ENCODE data around the gene RGS11.
A peak's percentile ranks its signal among the peaks of the same experiment; 100 is the strongest.

Gene RGS11

DNA sequence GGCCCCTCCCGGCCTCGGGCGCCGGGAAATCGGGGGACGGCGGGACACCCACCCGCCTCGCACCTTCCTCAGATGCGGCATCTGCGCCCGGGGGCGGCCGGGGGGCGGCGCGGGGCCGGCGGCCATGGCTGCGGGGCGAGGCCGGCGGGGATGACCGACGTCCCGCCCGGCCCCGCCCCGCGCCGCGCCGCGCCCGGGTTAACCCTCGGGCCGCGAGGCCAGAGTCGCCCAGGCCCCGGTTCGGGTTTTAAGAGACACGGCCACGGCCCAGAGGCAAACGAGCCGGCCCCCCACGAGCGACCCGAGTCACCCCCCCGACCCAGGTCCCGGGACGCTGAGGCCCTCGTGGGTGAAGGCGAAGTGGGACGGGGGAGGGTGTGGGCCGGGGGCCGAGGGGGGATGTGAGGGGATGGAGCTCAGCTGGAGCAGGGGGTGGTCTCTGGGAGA lies at the start of gene RGS11:
Gene RGS11, minus strand, starts transcription at position 159 of the 447 bp plus-strand sequence. Its CDS starts 33 bp downstream, at position 126.
- H3K36me3 ChIP-seq (ENCODE audit: control insufficient read depth, insufficient read depth, low read length, severe bottlenecking): no peaks in the 10 kb centered on the region
- DNase-seq (ENCODE audit: low read depth): peak; percentile 50
- H3K4me3 ChIP-seq (ENCODE audit: low read length): peak within 1 kb of the TSS; percentile 72
- H3K4me1 ChIP-seq (ENCODE audit: control insufficient read depth, insufficient read depth, low read length): no peaks in the 10 kb centered on the region
- H3K27me3 ChIP-seq (replicated peaks; ENCODE audit: control insufficient read depth, insufficient read depth, low read length): peaks cover 5% of the 10 kb centered on the region
- H3K9me3 ChIP-seq (ENCODE audit: control insufficient read depth, low read length): no peaks in the 10 kb centered on the region
- no peak within 1 kb of the TSS for H3K9ac ChIP-seq (ENCODE audit: low read length)

DNA sequence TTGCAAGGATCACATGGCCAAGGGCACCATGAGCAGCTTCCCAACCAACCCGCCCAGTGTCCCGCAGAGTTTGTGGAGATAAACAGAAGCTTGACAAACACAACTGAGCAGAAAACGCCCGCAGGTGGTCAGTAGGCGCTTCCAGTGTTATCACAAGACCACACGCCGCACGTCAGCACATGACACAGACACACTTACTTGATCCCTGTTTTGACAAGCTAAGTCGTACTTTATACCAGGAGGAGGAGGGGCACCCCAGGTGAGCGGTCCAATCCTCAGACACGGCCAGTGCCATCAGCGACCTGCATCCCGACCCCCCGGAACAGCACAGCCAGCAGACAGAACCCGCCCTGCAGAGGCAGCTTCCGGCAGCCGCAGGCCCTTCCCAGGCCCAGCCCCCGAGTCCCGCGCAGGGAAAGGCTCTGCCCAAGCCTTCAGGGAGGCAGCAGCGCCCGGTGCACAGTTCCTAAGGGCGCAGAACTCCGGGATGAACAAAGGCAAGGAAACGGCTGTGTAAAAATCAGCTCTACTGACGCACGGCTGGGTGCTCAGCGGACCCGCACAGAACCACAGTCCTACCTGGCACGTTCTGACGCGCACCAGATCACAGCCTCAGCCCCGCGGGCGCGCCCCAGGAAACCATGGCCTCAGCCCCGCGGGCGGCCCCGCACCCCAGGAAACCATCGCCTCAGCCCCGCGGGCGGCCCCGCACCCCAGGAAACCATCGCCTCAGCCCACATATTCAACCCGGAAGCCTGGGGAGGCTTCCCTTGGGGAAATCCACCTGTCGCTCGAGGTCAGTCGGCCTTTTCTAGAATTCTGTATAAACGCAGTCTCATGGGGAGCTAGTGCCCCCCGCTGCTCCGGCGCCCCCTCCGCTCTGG lies 48.9 kb upstream of the RGS11 start:
- H3K9me3 ChIP-seq (ENCODE audit: control insufficient read depth, low read length): no peaks in the 10 kb centered on the region
- H3K4me1 ChIP-seq (ENCODE audit: control insufficient read depth, insufficient read depth, low read length): peaks cover 6% of the 10 kb centered on the region
- H3K9ac ChIP-seq (ENCODE audit: low read length): no peak overlapping the region
- no peak for DNase-seq (ENCODE audit: low read depth)
- H3K36me3 ChIP-seq (ENCODE audit: control insufficient read depth, insufficient read depth, low read length, severe bottlenecking): no peaks in the 10 kb centered on the region
- no peaks in the 10 kb centered on the region for H3K27me3 ChIP-seq (replicated peaks; ENCODE audit: control insufficient read depth, insufficient read depth, low read length)
- no peak overlapping the region for H3K4me3 ChIP-seq (ENCODE audit: low read length)

- Histone ChIP-seq H3K27me3 (replicated peaks; ENCODE audit: control insufficient read depth, insufficient read depth, low read length) (no peaks in the 10 kb centered on the region), H3K9ac (ENCODE audit: low read length) (no peak overlapping the region), H3K36me3 (ENCODE audit: control insufficient read depth, insufficient read depth, low read length, severe bottlenecking) (no peaks in the 10 kb centered on the region), H3K9me3 (ENCODE audit: control insufficient read depth, low read length) (no peaks in the 10 kb centered on the region), H3K4me1 (ENCODE audit: control insufficient read depth, insufficient read depth, low read length) (peaks cover 6% of the 10 kb centered on the region), H3K4me3 (ENCODE audit: low read length) (no peak overlapping the region)
- DNase-seq (ENCODE audit: low read depth): no peak
These were observed 48.4 kb upstream of the RGS11 start for GRCh38 chr16:324201-324450.

DNA sequence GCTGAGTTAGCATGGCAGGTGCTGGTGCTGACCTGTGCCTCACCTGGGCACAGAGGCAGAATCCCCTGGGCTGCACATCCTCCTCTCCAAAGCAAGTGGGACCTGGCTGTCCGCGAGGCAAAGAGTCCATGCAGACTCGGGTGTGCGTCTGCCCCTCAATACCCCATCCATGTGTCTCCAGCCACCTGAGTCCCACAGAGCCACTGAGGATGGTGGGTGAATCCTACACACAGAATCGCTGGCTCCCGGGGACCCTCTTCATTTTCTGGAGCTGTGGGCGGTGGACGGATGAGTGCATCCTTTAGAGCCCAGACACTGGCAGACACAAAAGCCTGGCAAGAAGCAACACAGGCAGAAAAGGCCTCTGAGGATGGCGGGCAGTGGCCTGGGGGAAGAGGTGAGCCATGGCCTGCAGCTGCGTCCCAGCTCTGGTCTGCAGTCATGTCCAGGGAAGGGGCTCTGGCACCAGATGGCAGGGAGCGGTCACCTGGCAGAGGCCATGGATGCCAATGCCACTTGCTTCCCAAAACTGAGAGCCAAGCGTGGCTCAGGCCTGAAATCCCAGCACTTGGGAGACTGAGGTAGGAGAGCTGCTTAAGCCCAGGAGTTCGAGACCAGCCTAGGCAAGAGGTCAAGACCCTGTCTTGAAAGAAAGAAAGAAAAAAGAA lies 46.9 kb upstream of the RGS11 start:
- Histone ChIP-seq H3K4me3 (ENCODE audit: low read length) (no peak overlapping the region), H3K36me3 (ENCODE audit: control insufficient read depth, insufficient read depth, low read length, severe bottlenecking) (peaks cover 11% of the 10 kb centered on the region), H3K27me3 (replicated peaks; ENCODE audit: control insufficient read depth, insufficient read depth, low read length) (no peaks in the 10 kb centered on the region), H3K4me1 (ENCODE audit: control insufficient read depth, insufficient read depth, low read length) (peaks cover under 1% of the 10 kb centered on the region), H3K9ac (ENCODE audit: low read length) (no peak overlapping the region), H3K9me3 (ENCODE audit: control insufficient read depth, low read length) (no peaks in the 10 kb centered on the region)
- DNase-seq (ENCODE audit: low read depth): no peak

DNA sequence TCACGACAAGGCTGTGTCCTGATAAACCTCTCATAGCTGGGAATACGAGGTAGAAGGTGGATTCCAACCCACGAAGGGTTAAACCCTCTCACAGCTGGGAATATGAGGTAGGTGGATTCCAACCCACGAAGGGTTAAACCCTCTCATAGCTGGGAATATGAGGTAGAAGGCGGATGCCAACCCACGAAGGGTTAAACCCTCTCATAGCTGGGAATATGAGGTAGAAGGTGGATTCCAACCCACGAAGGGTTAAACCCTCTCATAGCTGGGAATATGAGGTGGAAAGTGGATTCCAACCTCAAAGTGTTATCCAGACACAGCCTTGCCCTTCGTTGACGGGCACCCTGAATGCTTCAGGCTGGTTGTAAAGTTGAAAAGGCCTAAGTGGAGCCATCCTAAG lies 45.8 kb upstream of the RGS11 start:
- no peak overlapping the region for H3K4me3 ChIP-seq (ENCODE audit: low read length)
- no peak overlapping the region for H3K9ac ChIP-seq (ENCODE audit: low read length)
- no peak for DNase-seq (ENCODE audit: low read depth)
- H3K36me3 ChIP-seq (ENCODE audit: control insufficient read depth, insufficient read depth, low read length, severe bottlenecking): peaks cover 12% of the 10 kb centered on the region
- H3K27me3 ChIP-seq (replicated peaks; ENCODE audit: control insufficient read depth, insufficient read depth, low read length): no peaks in the 10 kb centered on the region
- no peaks in the 10 kb centered on the region for H3K4me1 ChIP-seq (ENCODE audit: control insufficient read depth, insufficient read depth, low read length)
- H3K9me3 ChIP-seq (ENCODE audit: control insufficient read depth, low read length): no peaks in the 10 kb centered on the region

- Histone ChIP-seq H3K36me3 (ENCODE audit: control insufficient read depth, insufficient read depth, low read length, severe bottlenecking) (peaks cover 12% of the 10 kb centered on the region), H3K4me1 (ENCODE audit: control insufficient read depth, insufficient read depth, low read length) (no peaks in the 10 kb centered on the region), H3K9me3 (ENCODE audit: control insufficient read depth, low read length) (no peaks in the 10 kb centered on the region), H3K9ac (ENCODE audit: low read length) (no peak overlapping the region), H3K27me3 (replicated peaks; ENCODE audit: control insufficient read depth, insufficient read depth, low read length) (no peaks in the 10 kb centered on the region), H3K4me3 (ENCODE audit: low read length) (no peak overlapping the region)
- DNase-seq (ENCODE audit: low read depth): no peak
These were observed 44.5 kb upstream of the RGS11 start for GRCh38 chr16:320206-320605.

GRCh38 chr16:318628-319027 lies 42.9 kb upstream of the RGS11 start:
- H3K9me3 ChIP-seq (ENCODE audit: control insufficient read depth, low read length): no peaks in the 10 kb centered on the region
- H3K27me3 ChIP-seq (replicated peaks; ENCODE audit: control insufficient read depth, insufficient read depth, low read length): no peaks in the 10 kb centered on the region
- H3K4me1 ChIP-seq (ENCODE audit: control insufficient read depth, insufficient read depth, low read length): no peaks in the 10 kb centered on the region
- DNase-seq (ENCODE audit: low read depth): no peak
- H3K36me3 ChIP-seq (ENCODE audit: control insufficient read depth, insufficient read depth, low read length, severe bottlenecking): peaks cover 12% of the 10 kb centered on the region
- no peak overlapping the region for H3K4me3 ChIP-seq (ENCODE audit: low read length)
- H3K9ac ChIP-seq (ENCODE audit: low read length): no peak overlapping the region

DNA sequence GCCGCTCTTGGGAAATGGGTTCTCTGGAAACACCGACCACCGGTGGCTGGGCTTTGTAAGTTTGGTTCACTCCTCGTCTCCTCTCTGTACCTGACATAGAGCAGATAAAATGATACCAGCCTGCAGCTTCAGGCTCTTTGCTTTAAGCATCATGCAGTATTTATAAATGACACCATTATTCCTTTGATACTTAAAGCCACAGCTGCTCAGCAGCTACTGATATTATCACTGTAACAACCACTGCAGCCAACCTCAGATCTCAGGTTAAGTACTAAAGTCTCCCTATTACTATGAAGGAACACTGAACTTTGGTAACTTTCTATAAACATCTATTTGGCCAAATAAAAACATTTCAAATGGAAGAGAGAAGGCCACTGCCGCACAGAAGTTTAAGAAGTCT lies 41.8 kb upstream of the RGS11 start:
- no peak overlapping the region for H3K4me3 ChIP-seq (ENCODE audit: low read length)
- no peak for DNase-seq (ENCODE audit: low read depth)
- H3K36me3 ChIP-seq (ENCODE audit: control insufficient read depth, insufficient read depth, low read length, severe bottlenecking): peaks cover 21% of the 10 kb centered on the region
- H3K27me3 ChIP-seq (replicated peaks; ENCODE audit: control insufficient read depth, insufficient read depth, low read length): no peaks in the 10 kb centered on the region
- no peaks in the 10 kb centered on the region for H3K9me3 ChIP-seq (ENCODE audit: control insufficient read depth, low read length)
- no peaks in the 10 kb centered on the region for H3K4me1 ChIP-seq (ENCODE audit: control insufficient read depth, insufficient read depth, low read length)
- no peak overlapping the region for H3K9ac ChIP-seq (ENCODE audit: low read length)

- peaks cover 27% of the 10 kb centered on the region for H3K36me3 ChIP-seq (ENCODE audit: control insufficient read depth, insufficient read depth, low read length, severe bottlenecking)
These were observed 41.2 kb upstream of the RGS11 start for GRCh38 chr16:316741-317464.

GRCh38 chr16:314795-315299 lies 39.1 kb upstream of the RGS11 start:
- no peak overlapping the region for H3K4me3 ChIP-seq (ENCODE audit: low read length)
- no peaks in the 10 kb centered on the region for H3K4me1 ChIP-seq (ENCODE audit: control insufficient read depth, insufficient read depth, low read length)
- peaks cover 31% of the 10 kb centered on the region for H3K36me3 ChIP-seq (ENCODE audit: control insufficient read depth, insufficient read depth, low read length, severe bottlenecking)

More at GRCh38 chr16:316741-317464, 41.2 kb upstream of the RGS11 start:
- DNase-seq (ENCODE audit: low read depth): no peak
- Histone ChIP-seq H3K9ac (ENCODE audit: low read length) (no peak overlapping the region), H3K27me3 (replicated peaks; ENCODE audit: control insufficient read depth, insufficient read depth, low read length) (no peaks in the 10 kb centered on the region), H3K4me1 (ENCODE audit: control insufficient read depth, insufficient read depth, low read length) (no peaks in the 10 kb centered on the region), H3K9me3 (ENCODE audit: control insufficient read depth, low read length) (no peaks in the 10 kb centered on the region), H3K4me3 (ENCODE audit: low read length) (no peak overlapping the region)

DNA sequence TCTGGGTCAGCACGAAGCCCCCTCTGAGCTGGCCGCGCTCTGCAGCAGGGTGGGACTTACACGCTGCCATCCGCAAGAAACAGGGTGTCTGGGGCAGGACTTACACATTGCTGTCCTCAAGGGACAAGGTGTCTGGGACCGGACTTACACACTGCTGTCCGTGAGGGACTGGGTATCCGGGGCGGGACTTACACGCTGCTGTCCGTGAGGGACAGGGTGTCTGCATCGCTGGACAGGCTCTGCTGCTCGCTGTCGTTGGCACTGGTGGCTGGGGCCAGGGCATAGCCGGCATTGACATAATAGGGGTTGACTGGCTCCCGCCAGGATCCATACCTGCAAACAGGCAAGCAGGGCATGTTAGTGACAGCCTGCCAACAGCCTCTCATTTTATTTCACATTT lies 38.6 kb upstream of the RGS11 start:
- DNase-seq (ENCODE audit: low read depth): no peak
- Histone ChIP-seq H3K9me3 (ENCODE audit: control insufficient read depth, low read length) (no peaks in the 10 kb centered on the region), H3K36me3 (ENCODE audit: control insufficient read depth, insufficient read depth, low read length, severe bottlenecking) (peaks cover 34% of the 10 kb centered on the region)

More at GRCh38 chr16:314795-315299, 39.1 kb upstream of the RGS11 start:
- Histone ChIP-seq H3K9ac (ENCODE audit: low read length) (no peak overlapping the region), H3K27me3 (replicated peaks; ENCODE audit: control insufficient read depth, insufficient read depth, low read length) (no peaks in the 10 kb centered on the region), H3K9me3 (ENCODE audit: control insufficient read depth, low read length) (no peaks in the 10 kb centered on the region)
- DNase-seq (ENCODE audit: low read depth): no peak

More for the DNA sequence above, 38.6 kb upstream of the RGS11 start:
- no peak overlapping the region for H3K4me3 ChIP-seq (ENCODE audit: low read length)
- H3K9ac ChIP-seq (ENCODE audit: low read length): no peak overlapping the region
- no peaks in the 10 kb centered on the region for H3K27me3 ChIP-seq (replicated peaks; ENCODE audit: control insufficient read depth, insufficient read depth, low read length)
- no peaks in the 10 kb centered on the region for H3K4me1 ChIP-seq (ENCODE audit: control insufficient read depth, insufficient read depth, low read length)
